HCT116 (cell line): ENCODE data around the gene FBXO48. TPM values are rescaled to one million over a fixed set of nuclear protein-coding genes. Genes with fewer than 3 reads are reported as not detected.

ENCODE experiments used
- ATAC-seq: fragments of 200-7000 bp; cut with Tn5 transposase; 2 replicates; pipeline ENCODE4 v1.9.1; 2020; ENCODE audit warnings: mild to moderate bottlenecking, moderate library complexity
- BruUV-seq: library from RNA; stranded (reverse); fragments of 400-500 nt; replicated peaks from 2 replicates; lab custom pipeline; 2021; lab: Mats Ljungman, UMichigan
- CTCF ChIA-PET: fragments of 300-600 bp; sonication (Branson Sonifier 250); formaldehyde crosslinking; loops from one replicate; lab custom pipeline; 2021; ENCODE audit warnings: antibody characterized with exemption; lab: Charles Lee
- POLR2A ChIA-PET: fragments of 300-600, 350-600 bp; sonication (Branson Sonifier 250); formaldehyde crosslinking; loops from one replicate; lab custom pipeline; 2021; ENCODE audit warnings: antibody characterized with exemption; lab: Charles Lee
- RAD21 ChIA-PET, 2 experiments: fragments of 300-600 bp; sonication (Branson Sonifier 250); formaldehyde crosslinking; loops; one replicate each; lab custom pipeline; 2023; ENCODE audit warnings: low total read pairs in 2 of 2; ENCODE audit not compliant: uncharacterized antibody in 2 of 2, unreplicated experiment in 2 of 2, low non-redundant PET in 1 of 2; lab: Charles Lee
- DNase-seq: peaks from one replicate; pipeline ENCODE4 v3.0.0-alpha.2; 2010; ENCODE audit warnings: low read depth, low spot score
- H2AFZ ChIP-seq: fragments of 200-600 bp; shearing (Covaris generic), sonication (generic); 2 replicates; pipeline ENCODE4 v1.6.1; 2017; ENCODE audit warnings: low read depth, mixed run types, mixed read lengths, antibody characterized with exemption, low read length; ENCODE audit not compliant: poor library complexity, severe bottlenecking
- H3K27ac ChIP-seq: 2 replicates; pipeline ENCODE4 v1.5.1; 2012; ENCODE audit warnings: low read depth, low read length
- H3K27me3 ChIP-seq: fragments of 200-600 bp; sonication (generic); 2 replicates; pipeline ENCODE4 v1.6.1; 2016; ENCODE audit warnings: mixed run types, low read length, mixed read lengths; ENCODE audit not compliant: insufficient read depth
- H3K36me3 ChIP-seq, 2 experiments: fragments of 200-500 bp in 1 of 2; fragments of 200-600 bp in 1 of 2; sonication (Bioruptor generic) in 1 of 2; sonication (generic) in 1 of 2; 2 replicates each; pipeline versions ENCODE4 v1.5.1 to v1.6.1; 2014 to 2016; ENCODE audit warnings: low read length in 2 of 2, inconsistent platforms in 1 of 2, mixed read lengths in 1 of 2, mixed run types in 1 of 2; ENCODE audit not compliant: insufficient read depth in 2 of 2, control insufficient read depth in 1 of 2
- H3K4me1 ChIP-seq, 2 experiments: fragments of 200-600 bp in 1 of 2; sonication (generic) in 1 of 2; 2 replicates each; pipeline versions ENCODE4 v1.5.1 to v1.6.1; 2012 to 2017; ENCODE audit warnings: low read length in 2 of 2, inconsistent platforms in 1 of 2, mild to moderate bottlenecking in 1 of 2, mixed read lengths in 1 of 2, mixed run types in 1 of 2, moderate library complexity in 1 of 2; ENCODE audit not compliant: insufficient read depth in 2 of 2, control insufficient read depth in 1 of 2
- H3K4me2 ChIP-seq: fragments of 200-600 bp; sonication (generic); 2 replicates; pipeline ENCODE4 v1.6.1; 2017; ENCODE audit warnings: mixed run types, low read length, mixed read lengths
- H3K4me3 ChIP-seq, 2 experiments: fragments of 200-600 bp in 1 of 2; sonication (generic) in 1 of 2; replicated peaks in 1 of 2; 2 replicates each; pipeline ENCODE4 v1.5.1; 2011 to 2016; ENCODE audit warnings: low read length in 2 of 2, control low read depth in 1 of 2, low read depth in 1 of 2, mild to moderate bottlenecking in 1 of 2, mixed read lengths in 1 of 2, mixed run types in 1 of 2
- H3K79me2 ChIP-seq: fragments of 200-600 bp; sonication (generic); 2 replicates; pipeline ENCODE4 v1.6.1; 2017; ENCODE audit warnings: mild to moderate bottlenecking, mixed run types, low read length, moderate library complexity, mixed read lengths; ENCODE audit not compliant: insufficient read depth
- H3K9ac ChIP-seq: fragments of 200-600 bp; sonication (generic); 2 replicates; pipeline ENCODE4 v1.6.1; 2016; ENCODE audit warnings: low read length, mixed read lengths
- H3K9me2 ChIP-seq: fragments of 200-600 bp; sonication (generic), shearing (Covaris generic); 2 replicates; pipeline ENCODE4 v1.6.1; 2017; ENCODE audit warnings: mixed run types, mild to moderate bottlenecking, moderate library complexity; ENCODE audit not compliant: insufficient read depth
- H3K9me3 ChIP-seq, 2 experiments: fragments of 200-500 bp in 1 of 2; fragments of 200-600 bp in 1 of 2; sonication (Bioruptor generic) in 1 of 2; sonication (generic) in 1 of 2; 2 replicates each; pipeline ENCODE4 v1.6.1; 2014 to 2017; ENCODE audit warnings: low read length in 2 of 2, mixed read lengths in 2 of 2, inconsistent platforms in 1 of 2, low read depth in 1 of 2, mild to moderate bottlenecking in 1 of 2, mixed run types in 1 of 2, moderate library complexity in 1 of 2; ENCODE audit not compliant: control insufficient read depth in 1 of 2, insufficient read depth in 1 of 2
- H4K20me1 ChIP-seq: fragments of 200-600 bp; sonication (generic), shearing (Covaris generic); 2 replicates; pipeline ENCODE4 v1.6.1; 2017; ENCODE audit warnings: mixed run types, mild to moderate bottlenecking, moderate library complexity; ENCODE audit not compliant: insufficient read depth
- CBX3 ChIP-seq: IDR thresholded peaks from 2 replicates; pipeline ENCODE4 v1.6.1; 2012; ENCODE audit warnings: low read depth
- EGR1 ChIP-seq: IDR thresholded peaks from 2 replicates; pipeline ENCODE4 v1.6.1; 2012; ENCODE audit warnings: low read depth
- ELF1 ChIP-seq: IDR thresholded peaks from 2 replicates; pipeline ENCODE4 v1.6.1; 2012; ENCODE audit warnings: low read depth, borderline replicate concordance
- EZH2phosphoT487 ChIP-seq: fragments of 200-600 bp; IDR thresholded peaks from 2 replicates; pipeline ENCODE4 v1.6.1; 2018; ENCODE audit warnings: antibody characterized with exemption, borderline replicate concordance
- FOSL1 ChIP-seq: IDR thresholded peaks from 2 replicates; pipeline ENCODE4 v1.6.1; 2012; ENCODE audit warnings: low read depth
- JUND ChIP-seq: IDR thresholded peaks from 2 replicates; pipeline ENCODE4 v1.6.1; 2012
- POLR2A ChIP-seq: IDR thresholded peaks from 2 replicates; pipeline ENCODE4 v1.7.0; 2011; ENCODE audit warnings: borderline replicate concordance; ENCODE audit not compliant: insufficient read depth, insufficient read length; ENCODE audit errors: extremely low read depth
- POLR2AphosphoS5 ChIP-seq: IDR thresholded peaks from 2 replicates; pipeline ENCODE4 v1.6.1; 2011; ENCODE audit warnings: mild to moderate bottlenecking, low read depth, low read length, moderate library complexity
- RAD21 ChIP-seq: IDR thresholded peaks from 2 replicates; pipeline ENCODE4 v1.6.1; 2012; ENCODE audit warnings: low read depth, mild to moderate bottlenecking
- YY1 ChIP-seq: IDR thresholded peaks from 2 replicates; pipeline ENCODE4 v1.6.1; 2011; ENCODE audit warnings: low read length, low read depth, moderate library complexity, mild to moderate bottlenecking; ENCODE audit not compliant: insufficient replicate concordance; ENCODE audit errors: extremely low read depth
- ZNF274 ChIP-seq: fragments of 200-500 bp; sonication (Bioruptor generic); IDR thresholded peaks from 2 replicates; pipeline ENCODE4 v1.6.1; 2014; ENCODE audit warnings: mild to moderate bottlenecking, low read depth, low read length, inconsistent platforms
- intact Hi-C: fragments of 100-400 bp; cut with micrococcal nuclease; formaldehyde crosslinking; loops from 2 replicates; pipeline ENCODE4 v1.10.0; 2022
- total RNA-seq: library from RNA; stranded (reverse); gene quantifications from one replicate; pipeline ENCODE4 v1.2.1, GENCODE V29; 2021; ENCODE audit not compliant: unreplicated experiment
- TF ChIP-seq, protein P1 (sequence below): IDR thresholded peaks from 2 replicates; pipeline ENCODE4 v1.6.1; 2012
- TF ChIP-seq, protein P2 (sequence below): IDR thresholded peaks from 2 replicates; pipeline ENCODE4 v1.6.1; 2012
- TF ChIP-seq, protein P3 (sequence below), 3 experiments: fragments of 200-600 bp in 1 of 3; sonication (generic) in 1 of 3; IDR thresholded peaks in 2 of 3; conservative IDR thresholded peaks in 1 of 3; 2 replicates each; pipeline ENCODE4 v1.5.1; 2012 to 2017; ENCODE audit warnings: low read depth in 2 of 3, low read length in 2 of 3, antibody characterized with exemption in 1 of 3, borderline replicate concordance in 1 of 3, control low read depth in 1 of 3, mild to moderate bottlenecking in 1 of 3, mixed read lengths in 1 of 3, mixed run types in 1 of 3, moderate library complexity in 1 of 3; ENCODE audit not compliant: insufficient read depth in 1 of 3

FBXO48 gene
- total RNA-seq, 1 experiment from 2014 or later, result 0.91 TPM

DNA sequence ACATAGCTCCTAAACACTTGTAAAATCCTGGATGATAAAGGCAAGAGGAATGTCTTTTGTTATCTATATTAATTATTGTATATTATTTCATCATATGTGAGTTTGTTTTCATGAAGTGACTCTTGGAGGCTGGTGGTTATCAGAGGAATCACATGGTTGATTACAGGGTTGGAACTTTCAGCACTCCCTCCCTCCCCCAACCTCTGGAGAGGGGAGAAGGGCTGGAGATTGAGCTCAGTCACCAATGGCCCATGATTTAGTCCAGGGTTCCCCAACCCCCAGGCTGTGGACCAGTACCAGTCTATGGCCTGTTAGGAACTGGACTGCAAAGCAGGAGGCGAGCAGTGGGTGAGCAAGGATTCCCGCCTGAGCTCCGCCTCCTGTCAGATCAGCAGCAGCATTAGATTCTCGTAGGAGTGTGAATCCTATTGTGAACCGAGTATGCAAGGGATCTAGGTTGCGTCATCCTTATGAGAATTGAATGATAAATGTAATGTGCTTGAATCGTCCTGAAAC lies 37.7 kb downstream of the FBXO48 start:
- CTCF ChIA-PET, result no interaction called here
- no peaks in the 10 kb centered on the region for H3K9me2 ChIP-seq
- no peaks in the 10 kb centered on the region for H4K20me1 ChIP-seq
- no peak overlapping the region for H3K9ac ChIP-seq
- no peak overlapping the region for H2AFZ ChIP-seq
- intact Hi-C loops, result no loop called here
- no peak overlapping the region for H3K4me3 ChIP-seq
- no peaks in the 10 kb centered on the region; the same call in 1 of the 2 replicates for H3K27me3 ChIP-seq
- H3K4me2 ChIP-seq, result no peak overlapping the region
- H3K9me3 ChIP-seq, result no peaks in the 10 kb centered on the region
- no peaks in the 10 kb centered on the region for H3K4me1 ChIP-seq
- no peaks in the 10 kb centered on the region for H3K79me2 ChIP-seq
- RAD21 ChIA-PET, result no interaction called here
- no peak for TF ChIP-seq EGR1
- TF ChIP-seq JUND, result no peak
- no peak for TF ChIP-seq POLR2AphosphoS5
- TF ChIP-seq POLR2A, result no peak
- no peak for TF ChIP-seq ELF1
- TF ChIP-seq, protein P1, sequence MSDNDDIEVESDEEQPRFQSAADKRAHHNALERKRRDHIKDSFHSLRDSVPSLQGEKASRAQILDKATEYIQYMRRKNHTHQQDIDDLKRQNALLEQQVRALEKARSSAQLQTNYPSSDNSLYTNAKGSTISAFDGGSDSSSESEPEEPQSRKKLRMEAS, result no peak
- no peak for TF ChIP-seq ZNF274
- no peak for TF ChIP-seq YY1
- no peak for TF ChIP-seq FOSL1
- H3K27ac ChIP-seq, result no peak overlapping the region
- no peaks in the 10 kb centered on the region for H3K36me3 ChIP-seq
- POLR2A ChIA-PET, result no interaction called here
- ATAC-seq, result no peak
- no TSS peak for BruUV-seq
- DNase-seq, result no peak

DNA sequence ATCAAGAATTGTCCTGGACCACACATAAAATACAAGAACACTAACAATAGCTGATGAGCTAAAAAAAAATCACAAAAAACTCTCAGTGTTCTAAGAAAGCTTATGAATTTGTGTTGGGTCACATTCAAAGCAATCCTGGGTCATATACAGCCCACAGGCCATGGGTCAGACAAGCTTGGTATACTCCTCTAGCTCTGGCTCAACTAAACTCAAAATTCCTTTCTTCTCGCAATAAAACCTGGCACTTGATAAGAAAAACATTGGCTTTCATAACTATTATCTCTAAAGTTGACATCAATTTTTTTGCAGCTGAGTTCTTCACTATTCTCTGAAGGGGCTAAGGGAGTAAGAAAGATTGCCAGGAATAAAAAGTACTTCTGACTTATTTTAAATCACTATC lies 38.3 kb downstream of the FBXO48 start:
- H4K20me1 ChIP-seq, result no peaks in the 10 kb centered on the region
- intact Hi-C loops, result no loop called here
- no peaks in the 10 kb centered on the region for H3K9me3 ChIP-seq
- no peaks in the 10 kb centered on the region; the same call in 1 of the 2 replicates for H3K27me3 ChIP-seq
- ChIA-PET CTCF (no interaction called here), POLR2A (no interaction called here), RAD21 (no interaction called here)
- H3K27ac ChIP-seq, result no peak overlapping the region
- H3K79me2 ChIP-seq, result no peaks in the 10 kb centered on the region
- H3K4me3 ChIP-seq, result no peak overlapping the region
- H3K36me3 ChIP-seq, result no peaks in the 10 kb centered on the region
- no peak for DNase-seq
- H3K4me1 ChIP-seq, result no peaks in the 10 kb centered on the region
- H3K9ac ChIP-seq, result no peak overlapping the region
- H3K4me2 ChIP-seq, result no peak overlapping the region
- BruUV-seq, result no TSS peak
- no peak overlapping the region for H2AFZ ChIP-seq
- no peak for ATAC-seq
- H3K9me2 ChIP-seq, result no peaks in the 10 kb centered on the region
- TF ChIP-seq EZH2phosphoT487 (no peak), RAD21 (no peak), FOSL1 (no peak), CBX3 (no peak), YY1 (no peak)
- TF ChIP-seq, protein P1, result no peak
- TF ChIP-seq, protein P2, sequence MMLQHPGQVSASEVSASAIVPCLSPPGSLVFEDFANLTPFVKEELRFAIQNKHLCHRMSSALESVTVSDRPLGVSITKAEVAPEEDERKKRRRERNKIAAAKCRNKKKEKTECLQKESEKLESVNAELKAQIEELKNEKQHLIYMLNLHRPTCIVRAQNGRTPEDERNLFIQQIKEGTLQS, result no peak
- TF ChIP-seq, protein P3, sequence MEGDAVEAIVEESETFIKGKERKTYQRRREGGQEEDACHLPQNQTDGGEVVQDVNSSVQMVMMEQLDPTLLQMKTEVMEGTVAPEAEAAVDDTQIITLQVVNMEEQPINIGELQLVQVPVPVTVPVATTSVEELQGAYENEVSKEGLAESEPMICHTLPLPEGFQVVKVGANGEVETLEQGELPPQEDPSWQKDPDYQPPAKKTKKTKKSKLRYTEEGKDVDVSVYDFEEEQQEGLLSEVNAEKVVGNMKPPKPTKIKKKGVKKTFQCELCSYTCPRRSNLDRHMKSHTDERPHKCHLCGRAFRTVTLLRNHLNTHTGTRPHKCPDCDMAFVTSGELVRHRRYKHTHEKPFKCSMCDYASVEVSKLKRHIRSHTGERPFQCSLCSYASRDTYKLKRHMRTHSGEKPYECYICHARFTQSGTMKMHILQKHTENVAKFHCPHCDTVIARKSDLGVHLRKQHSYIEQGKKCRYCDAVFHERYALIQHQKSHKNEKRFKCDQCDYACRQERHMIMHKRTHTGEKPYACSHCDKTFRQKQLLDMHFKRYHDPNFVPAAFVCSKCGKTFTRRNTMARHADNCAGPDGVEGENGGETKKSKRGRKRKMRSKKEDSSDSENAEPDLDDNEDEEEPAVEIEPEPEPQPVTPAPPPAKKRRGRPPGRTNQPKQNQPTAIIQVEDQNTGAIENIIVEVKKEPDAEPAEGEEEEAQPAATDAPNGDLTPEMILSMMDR (IDR thresholded peaks at IDR 0.05 in 2 of 3, conservative IDR thresholded peaks at IDR 0.05 in 1 of 3; ENCODE audit: borderline replicate concordance in 1 of 3, insufficient read depth in 1 of 3, low read depth in 2 of 3, low read length in 2 of 3), result no peak
